ENCODE measurements around the gene DAAM2. TPM values are rescaled to one million over a fixed set of nuclear protein-coding genes. Genes with fewer than 3 reads are reported as not detected.

The DAAM2 gene
- polyA plus RNA-seq, 1 of the 3 experiments (the other 2 are of a cell fraction): 0.20 TPM

DNA sequence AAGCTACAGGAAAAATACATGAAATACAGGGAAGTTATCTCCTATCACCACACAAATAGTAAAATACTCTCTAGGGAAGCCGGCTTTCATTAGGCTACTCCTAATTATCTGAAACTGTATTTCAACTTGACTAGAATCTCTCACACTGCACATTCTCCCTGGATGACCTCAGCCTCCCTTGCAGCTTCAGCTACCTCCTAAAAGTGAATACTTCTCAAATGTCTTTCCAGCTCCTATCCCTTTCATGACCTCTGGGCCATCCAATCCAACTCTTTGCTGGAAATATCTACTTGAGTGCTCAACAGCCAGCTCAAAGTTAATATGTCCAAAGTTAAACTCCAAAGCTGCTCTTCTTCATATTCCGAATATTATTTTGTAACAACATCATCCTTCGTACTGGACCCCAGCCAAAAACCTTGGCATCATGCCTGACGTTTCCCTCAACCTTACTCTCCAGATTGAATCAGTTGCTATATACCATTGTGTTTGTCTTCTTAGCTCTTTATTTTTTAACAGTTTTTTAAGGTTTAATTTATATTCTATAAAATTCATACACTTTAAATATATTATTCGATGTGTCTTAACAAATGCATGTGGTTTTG lies 37.6 kb upstream of the DAAM2 start:
- Histone ChIP-seq H3K9ac (no peak overlapping the region), H3K36me3 (replicated peaks in 1 of 2; ENCODE audit: control insufficient read depth in 1 of 2, insufficient read depth in 2 of 2, low read length in 1 of 2) (no peaks in the 10 kb centered on the region), H2AFZ (ENCODE audit: low read depth) (no peak overlapping the region), H3K4me1 (ENCODE audit: control insufficient read depth in 1 of 2, insufficient read depth in 2 of 2, low read depth in 1 of 2, low read length in 1 of 2) (no peaks in the 10 kb centered on the region), H3K27me3 (ENCODE audit: insufficient read depth) (no peaks in the 10 kb centered on the region), H3K9me3 (no peaks in the 10 kb centered on the region), H3F3A (replicated peaks; ENCODE audit: insufficient read depth) (no peaks in the 10 kb centered on the region), H3K27ac (ENCODE audit: low read depth in 2 of 2, low read length in 1 of 2) (no peak overlapping the region), H3K79me2 (ENCODE audit: insufficient read depth) (no peaks in the 10 kb centered on the region), H3K9me2 (no peaks in the 10 kb centered on the region), H3K4me3 (ENCODE audit: low read depth in 2 of 2, low read length in 1 of 2) (no peak overlapping the region), H3K4me2 (no peak overlapping the region), H4K20me1 (ENCODE audit: insufficient read depth) (no peaks in the 10 kb centered on the region)
- POLR2A ChIA-PET: no interaction called here
- 37% methylated on average over 5 of the region's 5 CpGs for WGBS (ENCODE audit: low lambda C conversion rate)
- TF ChIP-seq FOXM1 (IDR thresholded peaks at IDR 0.05; ENCODE audit: low read depth) (no peak), USF1 (IDR thresholded peaks at IDR 0.05; ENCODE audit: borderline replicate concordance, low read depth) (no peak), SMC3 (IDR thresholded peaks at IDR 0.05; ENCODE audit: low read depth, low read length) (no peak), ELF1 (IDR thresholded peaks at IDR 0.05) (no peak), NRF1 (IDR thresholded peaks at IDR 0.05; ENCODE audit: low read depth, low read length) (no peak)
- TF ChIP-seq, protein P1, sequence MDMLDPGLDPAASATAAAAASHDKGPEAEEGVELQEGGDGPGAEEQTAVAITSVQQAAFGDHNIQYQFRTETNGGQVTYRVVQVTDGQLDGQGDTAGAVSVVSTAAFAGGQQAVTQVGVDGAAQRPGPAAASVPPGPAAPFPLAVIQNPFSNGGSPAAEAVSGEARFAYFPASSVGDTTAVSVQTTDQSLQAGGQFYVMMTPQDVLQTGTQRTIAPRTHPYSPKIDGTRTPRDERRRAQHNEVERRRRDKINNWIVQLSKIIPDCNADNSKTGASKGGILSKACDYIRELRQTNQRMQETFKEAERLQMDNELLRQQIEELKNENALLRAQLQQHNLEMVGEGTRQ (IDR thresholded peaks at IDR 0.05; ENCODE audit: borderline replicate concordance, low read depth, low read length): no peak
- CTCF ChIA-PET: interaction anchor here (0.8 kb wide), 1 partner anchor 392 kb away, joined by 3 read pairs; no protein-coding TSS in a partner anchor
- no peak for DNase-seq

DNA sequence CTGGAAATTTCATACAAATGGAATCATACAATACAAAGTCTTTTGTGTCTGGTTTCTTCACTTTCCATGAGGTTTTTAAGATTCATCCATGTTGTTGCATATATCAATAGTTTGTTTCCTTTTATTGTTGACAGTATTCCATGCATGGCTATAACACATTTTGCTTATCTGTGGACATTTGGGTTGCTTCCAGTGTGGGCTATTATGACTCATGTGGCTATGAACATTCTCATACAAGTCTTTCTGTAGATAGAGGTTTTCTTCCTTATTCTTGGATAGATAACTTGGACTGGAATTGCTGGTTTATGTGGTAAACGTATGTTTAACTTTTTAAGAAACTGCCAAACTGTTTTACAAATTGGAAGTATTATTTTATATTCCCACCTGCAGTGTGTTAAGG lies 36.9 kb upstream of the DAAM2 start:
- ChIA-PET POLR2A (no interaction called here), CTCF (no interaction called here)
- Histone ChIP-seq H3K9me2 (no peaks in the 10 kb centered on the region), H3K4me3 (ENCODE audit: low read depth in 2 of 2, low read length in 1 of 2) (no peak overlapping the region), H2AFZ (ENCODE audit: low read depth) (no peak overlapping the region), H3F3A (replicated peaks; ENCODE audit: insufficient read depth) (no peaks in the 10 kb centered on the region), H3K36me3 (replicated peaks in 1 of 2; ENCODE audit: control insufficient read depth in 1 of 2, insufficient read depth in 2 of 2, low read length in 1 of 2) (no peaks in the 10 kb centered on the region), H3K4me1 (ENCODE audit: control insufficient read depth in 1 of 2, insufficient read depth in 2 of 2, low read depth in 1 of 2, low read length in 1 of 2) (no peaks in the 10 kb centered on the region), H3K27ac (ENCODE audit: low read depth in 2 of 2, low read length in 1 of 2) (no peak overlapping the region), H3K27me3 (ENCODE audit: insufficient read depth) (no peaks in the 10 kb centered on the region), H3K9ac (no peak overlapping the region), H3K9me3 (no peaks in the 10 kb centered on the region), H3K4me2 (no peak overlapping the region), H3K79me2 (ENCODE audit: insufficient read depth) (no peaks in the 10 kb centered on the region), H4K20me1 (ENCODE audit: insufficient read depth) (no peaks in the 10 kb centered on the region)
- WGBS (ENCODE audit: low lambda C conversion rate): 14% methylated on average over 1 of the region's 1 CpG
- TF ChIP-seq RAD21 (IDR thresholded peaks at IDR 0.05; ENCODE audit: low read length): no peak
- no peak for TF ChIP-seq MXI1 (IDR thresholded peaks at IDR 0.05; ENCODE audit: low read depth, low read length)
- TF ChIP-seq CTCF (IDR thresholded peaks at IDR 0.05): no peak
- TF ChIP-seq, protein P2, sequence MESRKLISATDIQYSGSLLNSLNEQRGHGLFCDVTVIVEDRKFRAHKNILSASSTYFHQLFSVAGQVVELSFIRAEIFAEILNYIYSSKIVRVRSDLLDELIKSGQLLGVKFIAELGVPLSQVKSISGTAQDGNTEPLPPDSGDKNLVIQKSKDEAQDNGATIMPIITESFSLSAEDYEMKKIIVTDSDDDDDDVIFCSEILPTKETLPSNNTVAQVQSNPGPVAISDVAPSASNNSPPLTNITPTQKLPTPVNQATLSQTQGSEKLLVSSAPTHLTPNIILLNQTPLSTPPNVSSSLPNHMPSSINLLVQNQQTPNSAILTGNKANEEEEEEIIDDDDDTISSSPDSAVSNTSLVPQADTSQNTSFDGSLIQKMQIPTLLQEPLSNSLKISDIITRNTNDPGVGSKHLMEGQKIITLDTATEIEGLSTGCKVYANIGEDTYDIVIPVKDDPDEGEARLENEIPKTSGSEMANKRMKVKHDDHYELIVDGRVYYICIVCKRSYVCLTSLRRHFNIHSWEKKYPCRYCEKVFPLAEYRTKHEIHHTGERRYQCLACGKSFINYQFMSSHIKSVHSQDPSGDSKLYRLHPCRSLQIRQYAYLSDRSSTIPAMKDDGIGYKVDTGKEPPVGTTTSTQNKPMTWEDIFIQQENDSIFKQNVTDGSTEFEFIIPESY (IDR thresholded peaks at IDR 0.05; ENCODE audit: borderline replicate concordance, low read depth): no peak
- DNase-seq: no peak
